ENCODE data around the gene EFNB1.

Gene EFNB1

GRCh38 chrX:68844581-68844980, 15.8 kb downstream of the EFNB1 start:
- no peak for DNase-seq

- DNase-seq = no peak
These were observed 17.7 kb downstream of the EFNB1 start for GRCh38 chrX:68846536-68846935.

DNA sequence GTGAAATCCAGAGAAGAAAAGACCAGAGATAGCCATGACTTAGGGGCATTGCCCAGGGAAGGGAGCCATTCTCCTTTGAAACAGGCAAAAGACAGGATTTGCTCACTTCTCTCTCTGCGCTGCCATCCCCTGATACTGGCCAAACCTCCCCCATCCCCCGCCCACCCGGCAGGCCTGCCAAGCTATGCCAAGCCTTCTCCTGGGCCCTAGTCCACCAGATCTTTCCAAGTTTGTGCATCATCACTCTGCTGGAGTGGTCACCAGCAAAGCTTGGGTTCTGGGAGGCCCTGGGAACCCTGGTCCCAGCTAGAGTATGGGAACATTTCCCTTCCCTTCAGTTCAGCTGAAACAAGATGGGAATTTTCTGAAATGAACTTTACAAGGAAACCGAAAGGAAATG, 18.4 kb downstream of the EFNB1 start:
- DNase-seq = no peak

GRCh38 chrX:68848189-68848940, 19.5 kb downstream of the EFNB1 start:
- DNase-seq = no peak

GRCh38 chrX:68851082-68851481, 22.3 kb downstream of the EFNB1 start:
- DNase-seq = no peak

DNA sequence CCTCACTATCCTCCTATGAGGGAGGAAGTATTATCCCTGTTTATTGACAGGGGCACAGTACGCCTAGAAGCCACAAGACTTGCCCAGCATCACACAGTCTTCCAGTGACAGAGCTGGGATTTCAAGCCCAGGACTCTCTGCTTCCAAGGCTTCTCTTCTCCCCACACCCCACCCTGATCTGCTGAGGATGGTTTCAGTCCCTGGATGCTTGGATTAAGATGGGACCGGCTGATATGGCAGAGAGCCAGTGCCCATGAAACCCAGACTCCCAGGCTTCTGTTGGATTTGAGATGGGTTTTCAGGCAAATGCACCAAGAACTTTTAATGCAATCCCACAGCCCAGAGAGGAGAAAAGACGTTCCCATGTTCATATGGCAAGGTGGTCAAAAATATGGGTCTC, 23.2 kb downstream of the EFNB1 start:
- DNase-seq = no peak

DNA sequence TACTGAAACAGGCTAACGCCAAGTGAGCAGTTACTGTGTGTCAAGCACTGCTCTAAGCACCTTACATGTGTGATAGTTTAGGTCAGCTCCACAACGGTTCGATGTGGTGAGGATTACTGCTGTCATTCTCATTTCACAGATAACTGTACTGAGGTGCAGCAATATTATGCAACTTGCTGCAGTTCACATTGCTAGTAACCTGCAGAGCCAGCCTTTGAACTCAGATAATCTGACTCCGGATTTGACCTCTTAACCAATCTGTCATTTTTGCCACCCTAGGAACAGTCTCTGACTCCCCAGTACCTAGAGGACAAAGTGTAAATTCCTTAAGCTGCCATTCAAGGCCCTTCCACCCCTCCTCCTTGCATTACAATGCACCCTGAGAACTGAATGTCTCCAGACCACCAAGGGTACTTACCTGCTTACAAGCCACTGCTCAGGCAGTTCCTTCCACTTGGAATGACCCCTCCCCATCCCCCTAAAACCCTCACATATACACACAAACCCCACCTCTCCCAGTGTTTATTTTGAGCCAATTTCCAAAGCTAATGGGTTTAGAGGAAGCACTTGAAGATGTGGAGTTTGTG, 24.9 kb downstream of the EFNB1 start:
- no peak for DNase-seq

DNA sequence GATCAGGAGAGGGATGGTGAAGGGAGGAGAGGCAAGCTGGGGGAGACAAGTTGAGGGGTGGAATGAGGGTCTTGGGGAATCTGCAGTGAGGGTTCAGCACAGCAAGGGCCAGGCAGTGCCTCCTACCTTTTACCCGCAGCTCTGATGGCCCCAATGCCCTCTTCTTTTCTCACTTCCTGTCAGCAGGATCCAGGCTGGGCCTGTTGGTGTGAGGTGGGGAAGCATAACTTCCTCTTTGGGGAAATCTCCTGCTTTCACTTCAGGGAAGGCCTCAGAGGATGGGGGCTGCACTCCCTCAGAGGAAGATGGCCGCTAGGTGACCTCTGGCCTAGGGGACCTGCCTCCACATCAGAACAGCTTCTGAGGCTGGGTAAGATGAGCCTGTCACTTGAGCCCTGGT, 36.5 kb downstream of the EFNB1 start:
- DNase-seq = peak; percentile 75

GRCh38 chrX:68865926-68866325, 37.1 kb downstream of the EFNB1 start:
- no peak for DNase-seq

DNA sequence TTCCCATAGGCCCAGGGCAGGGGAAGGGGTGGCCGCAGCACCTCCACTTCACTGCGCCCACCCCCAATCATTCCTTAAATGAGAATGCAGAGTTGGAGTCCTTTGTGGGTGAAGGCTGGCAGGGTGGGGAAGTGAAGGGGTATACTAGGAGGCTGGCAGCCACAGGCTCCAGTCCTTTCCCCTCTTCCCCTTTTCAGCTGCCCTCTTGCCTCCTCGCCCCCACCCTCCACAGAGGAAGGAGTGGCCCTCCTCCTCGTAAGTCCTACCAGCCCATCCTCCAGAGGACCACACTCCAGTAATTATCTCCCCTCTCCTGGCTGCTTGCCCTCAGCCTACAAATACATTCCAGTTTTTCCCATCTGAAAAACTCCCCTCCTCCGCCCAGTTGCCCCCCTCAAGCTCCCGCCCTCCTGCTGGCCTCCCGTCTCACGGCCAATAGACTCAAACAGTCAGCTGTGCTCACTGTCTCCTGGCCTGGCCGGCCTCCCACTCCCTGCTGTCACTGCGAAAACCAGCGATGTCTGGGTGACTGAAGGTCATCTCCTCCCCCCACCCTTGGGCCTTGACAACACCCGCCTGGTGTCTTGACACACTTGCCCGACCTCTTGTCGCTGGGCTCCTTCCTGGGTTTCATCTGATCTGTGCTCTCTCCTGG, 38.8 kb downstream of the EFNB1 start:
- peak; percentile 21 for DNase-seq

DNA sequence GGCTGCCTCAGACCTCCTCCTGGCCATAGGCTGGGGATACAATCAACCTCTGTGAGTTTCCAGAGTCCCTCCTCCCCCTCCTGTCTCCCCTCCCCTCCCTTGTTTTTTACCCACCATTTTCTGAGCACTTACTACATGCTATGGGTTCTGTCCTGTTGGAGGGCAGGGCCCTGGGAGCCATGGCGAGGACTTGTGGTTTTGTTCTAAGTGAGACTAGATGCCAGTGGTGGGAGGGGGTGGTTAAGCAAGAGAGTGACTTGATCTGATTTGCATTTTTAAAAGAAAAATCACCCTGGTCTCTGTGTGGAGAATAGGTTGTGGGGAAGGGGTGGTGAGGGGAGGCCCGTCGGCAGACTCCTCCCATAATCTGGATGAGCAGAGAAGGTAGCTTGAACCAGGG, 39.5 kb downstream of the EFNB1 start:
- DNase-seq = no peak

DNA sequence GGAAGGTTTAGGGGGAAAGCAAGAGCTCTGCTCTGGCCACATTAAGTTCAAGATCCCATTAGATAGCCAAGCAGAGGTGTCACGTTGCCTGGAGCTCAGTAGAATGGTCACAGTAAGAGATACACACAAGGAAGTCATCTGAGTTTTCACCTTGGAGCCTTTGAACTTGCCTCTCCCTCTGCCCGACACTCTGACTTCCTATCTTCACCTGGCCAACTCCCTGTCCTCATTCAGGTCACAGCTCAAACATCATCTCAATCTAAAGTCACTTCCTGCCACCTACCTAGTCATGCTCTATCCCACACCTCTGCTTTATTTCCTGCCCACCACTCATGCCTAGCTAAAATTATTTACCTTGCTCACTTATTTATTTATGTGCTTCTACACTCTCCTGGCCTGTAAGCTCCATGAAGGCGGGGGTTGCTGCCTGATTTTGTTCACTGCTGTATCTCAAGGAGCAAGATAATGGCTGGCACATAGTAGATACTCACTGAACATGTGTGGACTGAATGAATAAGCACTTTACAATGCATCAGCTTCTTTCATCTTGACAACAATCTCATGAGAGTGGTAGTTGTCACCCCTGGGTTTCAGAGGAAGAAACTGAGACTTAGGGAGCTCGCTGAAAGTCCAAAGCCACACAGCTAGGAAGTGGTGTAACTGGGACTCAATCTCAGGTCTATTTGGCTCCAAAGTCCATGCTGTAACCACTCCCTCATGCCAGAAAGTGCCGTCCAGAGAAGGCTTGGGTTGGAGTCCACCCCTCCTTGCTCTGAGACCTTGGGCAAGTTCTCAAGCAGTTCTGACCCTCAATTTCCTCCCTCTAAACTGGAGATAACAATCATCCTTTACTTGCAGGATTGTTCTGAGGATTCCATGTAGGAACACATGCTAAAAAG, 40.3 kb downstream of the EFNB1 start:
- DNase-seq = no peak

DNA sequence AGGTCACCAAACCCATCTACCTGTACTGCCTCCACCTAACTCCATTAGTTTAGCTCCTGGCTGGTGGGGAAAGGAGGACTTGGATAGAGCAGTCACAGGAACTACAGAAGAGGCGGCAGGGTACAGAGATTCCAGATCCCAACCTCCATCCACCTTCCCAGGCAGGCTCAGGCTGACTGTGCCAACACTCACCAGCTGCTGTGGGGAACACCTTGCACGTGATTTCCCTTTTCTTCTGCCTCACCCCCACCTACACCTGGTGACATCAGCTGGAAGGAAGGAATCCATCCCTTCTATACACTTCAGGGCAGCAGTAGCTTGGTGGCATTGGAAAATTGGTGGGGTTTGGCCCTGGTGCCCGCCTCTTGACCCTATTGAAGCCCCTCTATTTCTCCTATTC, 41.5 kb downstream of the EFNB1 start:
- DNase-seq = no peak

DNA sequence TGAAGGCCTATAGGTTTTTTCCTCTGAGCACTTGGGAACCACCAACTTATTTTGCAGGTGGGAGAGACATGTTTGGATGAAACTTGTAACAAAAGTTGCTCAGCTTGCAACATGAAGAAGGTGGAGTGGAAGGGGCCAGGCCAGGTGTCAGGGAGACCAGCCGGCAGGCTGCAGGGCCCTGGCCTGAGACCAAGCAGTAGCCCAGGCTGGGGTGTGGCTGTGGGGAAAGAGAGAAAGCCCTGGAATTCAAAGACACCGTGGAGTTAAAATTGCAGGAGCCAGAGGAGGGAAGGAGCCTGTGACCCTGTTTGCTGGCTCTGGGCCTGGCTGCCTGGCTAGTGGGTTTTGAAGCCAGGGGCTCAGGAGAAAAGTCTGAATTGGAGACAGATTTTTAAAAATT, 43.4 kb downstream of the EFNB1 start:
- DNase-seq = no peak

DNA sequence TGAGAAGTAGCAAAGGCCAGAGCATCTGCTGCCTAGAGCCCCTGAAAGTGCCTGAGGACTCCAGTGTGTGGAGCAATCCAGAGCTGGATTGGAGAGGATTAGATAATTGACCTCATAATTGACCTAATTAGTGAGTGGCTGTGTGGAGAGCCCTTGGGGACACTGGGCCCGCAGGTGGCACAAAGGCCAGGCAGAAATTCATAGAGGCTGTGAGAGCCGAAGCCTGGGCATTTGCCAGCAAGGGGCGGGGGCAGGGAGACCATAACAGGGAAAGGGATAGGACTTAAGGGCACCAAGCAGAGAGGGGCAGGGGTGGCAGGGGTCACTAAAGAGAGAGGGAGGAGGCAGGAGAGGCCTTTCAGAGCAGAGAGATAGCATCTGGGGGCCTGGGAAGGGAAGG, 45.3 kb downstream of the EFNB1 start:
- no peak for DNase-seq

DNA sequence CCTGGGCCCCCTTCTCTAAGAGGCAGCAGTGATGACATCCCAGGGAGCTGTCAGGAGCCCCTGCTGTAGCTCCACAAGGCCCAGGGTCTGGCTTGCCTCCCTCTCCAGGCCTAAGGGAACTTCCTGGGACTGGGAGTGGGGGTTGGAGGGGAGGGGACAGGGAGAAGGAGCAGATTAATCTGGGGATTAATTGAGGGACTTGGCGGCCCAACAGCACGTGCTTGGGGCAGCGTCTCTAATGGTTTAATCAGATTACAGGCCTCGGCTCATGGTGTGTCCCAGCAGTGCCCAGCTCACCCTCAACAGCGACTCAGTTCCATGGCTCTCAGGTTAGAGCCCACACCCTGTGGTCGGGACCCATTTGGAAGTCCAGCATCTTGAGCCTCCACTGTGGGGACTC, 47.9 kb downstream of the EFNB1 start:
- no peak for DNase-seq

- no peak for DNase-seq
These were observed 48.8 kb downstream of the EFNB1 start for GRCh38 chrX:68877606-68878005.

- DNase-seq = no peak
These were observed 50.3 kb downstream of the EFNB1 start for GRCh38 chrX:68878977-68879645.

DNA sequence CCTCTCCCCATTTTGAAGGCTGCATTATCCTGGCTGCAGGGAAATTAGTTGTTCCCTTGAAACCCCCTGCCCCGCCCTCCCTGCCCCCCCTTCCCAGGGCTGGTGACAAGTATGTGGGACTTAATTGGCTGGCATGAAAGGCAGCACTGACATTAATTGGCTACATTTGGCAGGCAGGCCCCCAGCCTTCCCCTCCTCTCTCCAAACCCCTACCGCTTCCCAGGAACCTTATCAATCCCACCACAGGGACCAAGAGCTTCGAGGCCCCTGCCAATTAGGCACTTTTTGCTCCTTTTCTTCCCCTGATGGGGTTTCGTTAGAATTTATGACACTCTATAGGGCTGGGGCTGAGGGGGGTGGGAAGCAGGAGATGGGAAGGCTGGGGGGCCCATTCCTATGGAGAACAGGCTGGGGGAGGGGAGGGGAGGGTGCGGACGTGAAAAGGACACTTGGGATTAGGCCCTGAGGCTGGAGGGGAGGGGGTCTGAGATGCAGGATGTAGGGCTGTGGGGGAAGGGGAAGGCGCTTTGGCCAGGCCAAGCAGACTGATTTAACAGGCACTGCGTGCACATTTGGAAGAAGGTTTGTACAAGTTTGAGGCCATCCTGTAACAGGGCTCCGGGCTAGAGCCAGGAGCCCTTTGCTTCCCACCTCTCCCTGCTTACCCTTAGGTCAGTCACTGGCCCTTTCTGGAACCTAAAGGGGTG, 52.2 kb downstream of the EFNB1 start:
- DNase-seq = no peak

DNA sequence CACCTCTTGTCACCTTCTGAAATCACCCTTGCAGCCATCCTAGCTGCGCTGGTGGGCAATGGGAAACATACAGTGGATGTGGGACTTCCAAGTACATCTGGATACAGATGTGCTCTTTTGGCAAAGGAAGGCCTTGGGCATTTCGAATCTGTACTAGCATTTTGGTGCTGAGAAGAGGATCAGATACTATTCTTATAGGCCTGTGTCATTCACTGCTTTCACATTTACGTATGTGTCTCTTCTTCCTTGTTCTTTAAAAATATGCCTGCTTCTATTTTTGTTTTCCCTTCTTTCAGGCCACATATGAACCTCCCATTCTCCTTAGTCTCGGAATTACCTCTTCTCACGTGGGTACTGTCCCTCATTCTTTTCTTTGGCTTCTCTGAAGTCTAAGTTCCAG, 53.1 kb downstream of the EFNB1 start:
- no peak for DNase-seq

GRCh38 chrX:68883800-68884199, 55.0 kb downstream of the EFNB1 start:
- DNase-seq = no peak

GRCh38 chrX:68889249-68889648, 60.4 kb downstream of the EFNB1 start:
- DNase-seq = peak; percentile 30

Measured in MV-4-11 (cell line).